Medulla oblongata (tissue), 1 donor: Measurements from ENCODE around the gene SLC22A23.
"Not testable (repeated sequence)": the region's sequence is repeated elsewhere in the genome, so short reads cannot be mapped to it uniquely, and the experiment has no call there.

ENCODE experiments used
- DNase-seq: peaks from one replicate; pipeline ENCODE4 v3.0.0-alpha.2; 2015; ENCODE audit errors: extremely low spot score

Gene SLC22A23

DNA sequence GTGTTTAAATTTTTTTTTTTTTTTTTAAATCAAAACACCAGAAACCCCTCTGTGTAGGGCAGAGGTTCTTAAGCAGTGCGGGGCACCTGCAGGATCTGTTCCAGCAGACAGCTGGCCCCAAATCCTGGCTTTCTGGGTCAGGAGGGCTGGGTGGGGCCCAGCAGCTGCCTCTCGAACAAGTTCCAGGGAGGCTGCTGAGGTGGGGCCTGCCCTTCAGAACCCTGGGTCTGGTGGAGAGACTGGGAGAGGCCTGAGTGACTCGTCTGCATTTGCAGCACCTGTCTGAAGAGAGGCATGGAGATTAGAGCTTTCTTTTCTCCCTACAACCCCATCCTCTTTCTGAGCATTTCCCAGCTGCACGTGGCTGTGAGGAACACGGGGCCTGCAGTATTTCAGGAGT is 189.7 kb downstream of the SLC22A23 start:
- no peak for DNase-seq

GRCh38 chr6:3266170-3266569 is 190.7 kb downstream of the SLC22A23 start:
- no peak for DNase-seq

DNA sequence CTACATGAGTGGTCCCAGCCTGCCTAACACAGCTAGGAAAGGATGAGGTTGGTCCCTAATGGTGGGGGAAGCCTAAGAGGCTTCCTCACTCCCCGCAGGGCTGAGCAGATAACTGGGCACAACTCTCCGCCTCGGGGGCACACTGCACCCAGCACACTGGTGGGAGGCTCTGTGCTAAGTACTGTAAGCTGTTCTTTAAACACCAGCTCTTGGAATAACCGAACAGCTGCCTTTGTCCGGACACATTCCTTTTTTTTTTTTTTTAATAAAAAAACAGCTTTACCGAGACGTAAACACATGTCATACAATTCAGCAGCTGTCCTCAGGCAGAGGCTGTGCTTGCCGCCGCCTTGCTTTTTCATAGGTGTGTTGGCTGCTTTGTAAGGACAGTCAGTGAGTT is 191.2 kb downstream of the SLC22A23 start:
- DNase-seq: no peak

DNA sequence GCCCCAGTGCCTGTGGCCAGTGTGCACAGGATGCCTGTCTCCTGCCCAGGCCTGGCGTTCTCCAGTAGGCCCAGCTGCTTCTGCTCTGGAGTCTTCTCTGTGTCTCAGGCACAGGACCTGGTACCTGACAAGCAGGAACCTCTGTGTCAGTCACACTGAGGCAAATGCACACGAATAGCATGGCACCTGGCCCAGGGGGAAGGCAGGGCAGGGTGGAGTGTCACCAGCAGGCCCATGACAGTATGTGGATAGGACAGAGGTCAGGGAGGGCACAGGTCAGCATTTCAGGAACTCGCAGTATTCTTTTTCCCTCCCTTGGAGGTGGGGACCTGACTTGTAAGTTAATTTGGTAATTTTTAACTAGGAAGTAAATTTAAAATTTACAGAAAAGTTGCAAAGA is 192.5 kb downstream of the SLC22A23 start:
- DNase-seq: no peak

DNA sequence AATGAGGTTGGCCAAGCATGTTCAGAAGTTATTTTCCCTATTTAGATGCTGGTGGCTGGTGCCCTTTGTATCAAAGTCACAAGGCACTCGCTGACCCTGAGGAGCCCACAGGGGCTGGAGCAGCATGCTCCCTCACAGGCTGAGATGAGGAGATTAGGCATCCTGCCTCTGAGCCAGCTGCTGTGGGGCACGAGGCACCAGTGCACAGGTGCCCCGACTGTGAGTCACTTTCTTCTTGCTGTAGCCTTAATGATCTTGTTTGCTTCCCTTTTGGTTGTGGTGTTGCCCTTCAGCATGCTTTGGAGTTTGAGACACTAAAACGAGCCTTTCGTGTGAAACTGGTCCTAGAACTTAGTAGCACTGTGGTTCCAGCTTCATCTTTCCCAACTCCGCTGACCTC is 193.8 kb downstream of the SLC22A23 start:
- DNase-seq: no peak

DNA sequence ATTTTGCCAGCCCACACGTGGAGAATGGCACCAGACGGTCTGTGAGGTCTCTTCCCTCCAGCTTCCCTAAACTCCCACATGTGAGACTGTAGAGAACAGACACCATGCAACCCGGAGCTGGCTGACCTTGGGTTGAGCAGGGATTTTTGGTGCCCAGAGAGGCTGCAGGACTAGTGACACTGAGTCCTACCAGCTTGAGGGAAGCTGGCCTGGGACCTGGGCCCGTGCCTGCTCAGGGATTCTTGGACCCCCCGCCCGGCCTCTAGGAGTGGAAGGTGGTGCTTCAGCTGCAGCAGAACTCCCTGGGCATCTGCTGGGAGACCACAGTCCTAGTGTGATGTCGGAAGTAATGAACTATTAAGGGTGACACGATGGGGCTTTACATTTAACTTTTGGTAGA is 194.9 kb downstream of the SLC22A23 start:
- DNase-seq: no peak

- no peak for DNase-seq
Measured at GRCh38 chr6:3261518-3261820, 195.4 kb downstream of the SLC22A23 start.

DNA sequence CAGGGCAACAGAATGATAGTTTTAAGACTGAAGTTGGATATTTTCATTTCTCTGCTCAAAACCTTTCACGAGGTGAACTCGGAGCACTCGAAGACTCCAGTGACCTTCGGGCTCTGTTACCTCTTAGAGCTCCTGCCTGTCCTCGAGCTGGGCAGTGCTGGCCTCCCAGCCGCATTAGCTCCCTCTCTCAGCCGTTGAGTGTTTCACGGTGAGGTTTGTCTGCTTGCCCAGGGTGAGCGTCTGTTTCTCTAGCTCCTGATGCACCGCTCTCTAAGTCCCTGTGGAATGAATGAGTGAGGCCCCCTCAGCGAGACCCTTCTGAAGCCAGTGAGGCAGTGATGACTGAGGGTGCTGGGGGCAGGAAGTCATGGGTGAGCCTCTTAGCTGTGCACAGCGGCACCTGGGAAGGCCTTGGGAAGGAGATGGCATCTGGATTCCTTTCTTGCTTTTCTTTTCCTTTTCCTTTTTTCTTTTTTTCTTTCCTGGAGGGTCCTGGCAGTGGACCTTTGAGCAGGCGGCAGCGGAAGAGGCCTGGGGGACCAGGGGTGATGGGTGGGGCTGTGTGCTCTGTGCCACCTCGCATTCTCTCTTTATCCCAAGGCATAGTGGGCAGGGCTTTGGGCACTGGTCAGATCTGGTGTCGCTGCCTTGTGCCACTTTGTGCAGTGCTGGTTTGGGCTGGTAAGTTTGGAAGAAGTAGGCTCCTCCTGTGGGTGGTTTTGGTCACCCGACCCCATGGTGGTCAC is 195.9 kb downstream of the SLC22A23 start:
- no peak for DNase-seq

DNA sequence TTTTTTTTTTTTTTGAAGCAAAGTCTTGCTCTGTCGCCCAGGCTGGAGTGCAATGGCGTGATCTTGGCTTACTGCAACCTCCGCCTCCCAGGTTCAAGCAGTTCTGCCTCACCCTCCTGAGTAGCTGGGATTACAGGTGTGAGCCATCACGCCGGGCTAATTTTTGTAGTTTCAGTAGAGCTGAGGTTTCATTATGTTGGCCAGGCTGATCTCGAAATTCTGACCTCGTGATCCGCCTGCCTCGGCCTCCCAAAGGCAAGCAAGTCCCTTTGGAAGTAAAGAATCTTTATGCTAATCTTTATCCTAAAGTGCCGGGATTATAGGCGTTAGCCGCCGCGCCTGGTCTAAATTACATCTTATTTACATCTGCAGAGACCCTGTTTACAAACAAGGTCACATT is 196.6 kb downstream of the SLC22A23 start:
- DNase-seq: no peak

DNA sequence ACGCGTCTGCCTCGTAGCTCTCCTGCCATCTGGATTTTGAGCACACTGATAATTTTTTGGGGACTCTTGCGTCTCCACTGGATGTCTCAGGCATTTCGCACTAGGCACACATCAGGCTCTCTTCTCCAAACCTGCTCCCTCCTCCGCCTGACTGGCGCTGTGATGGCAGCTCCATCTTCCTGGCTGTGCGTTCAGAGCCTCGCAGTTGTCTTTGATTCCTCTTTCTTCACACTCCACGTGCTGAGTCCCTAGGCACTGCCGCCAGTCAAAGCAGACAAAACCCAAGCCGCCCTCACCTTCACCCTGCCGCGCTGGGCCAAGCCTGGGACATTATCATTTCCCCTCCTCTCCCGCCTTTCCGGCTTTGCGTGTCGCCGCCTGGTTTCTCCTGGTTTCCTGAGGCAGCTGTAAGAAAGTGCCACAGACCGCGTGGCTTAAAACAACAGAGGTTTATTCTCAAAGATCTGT is 197.3 kb downstream of the SLC22A23 start:
- peak; percentile 46 for DNase-seq

DNA sequence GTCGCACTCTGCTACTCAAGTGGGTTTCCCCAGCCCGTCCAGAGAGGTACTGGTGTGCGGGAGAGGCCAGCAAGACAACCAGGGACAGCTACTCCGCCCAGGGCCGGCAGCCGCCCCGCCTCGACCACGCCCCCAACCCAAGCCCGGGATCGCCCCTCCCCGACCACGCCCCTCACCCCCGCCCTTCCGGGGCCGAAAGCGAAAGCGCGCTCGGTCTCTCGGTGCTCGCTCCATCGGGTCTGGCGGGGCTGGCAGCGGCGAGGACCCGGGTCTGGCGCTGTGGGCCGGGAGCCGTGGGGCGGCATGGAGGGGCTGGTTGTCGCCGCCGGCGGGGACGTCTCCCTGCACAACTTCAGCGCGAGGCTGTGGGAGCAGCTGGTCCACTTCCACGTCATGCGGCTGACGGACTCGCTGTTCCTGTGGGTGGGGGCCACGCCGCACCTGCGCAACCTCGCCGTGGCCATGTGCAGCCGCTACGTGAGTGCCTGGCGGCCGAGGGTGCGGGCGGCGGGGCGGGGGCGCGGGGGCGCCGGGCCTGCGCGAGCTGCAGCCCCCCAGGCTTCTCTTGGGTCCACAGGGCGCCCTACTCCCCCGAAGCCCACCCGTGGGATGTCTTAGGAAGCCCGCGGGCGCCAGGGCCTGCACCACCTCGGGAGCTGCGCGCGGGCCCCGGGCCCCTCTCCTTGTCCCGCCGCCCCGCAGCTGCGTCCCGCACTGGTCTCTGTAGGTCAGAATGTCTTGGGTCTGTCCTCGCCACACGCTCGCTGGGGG is 197.9 kb downstream of the SLC22A23 start, which contains the start of gene PSMG4:
TSS of gene PSMG4 (plus strand) at position 228 of the 771 bp plus-strand sequence. CDS start at position 304, 76 bp downstream.
- peak; percentile 92 for DNase-seq

GRCh38 chr6:3258201-3258600 is 198.6 kb downstream of the SLC22A23 start:
- DNase-seq: no peak

GRCh38 chr6:3253597-3253961 is 203.3 kb downstream of the SLC22A23 start:
- DNase-seq: no peak

- DNase-seq: no peak
Measured at GRCh38 chr6:3252861-3253596, 203.8 kb downstream of the SLC22A23 start.

- no peak for DNase-seq
Measured at GRCh38 chr6:3252369-3252768, 204.5 kb downstream of the SLC22A23 start.

GRCh38 chr6:3251462-3252314 is 205.2 kb downstream of the SLC22A23 start:
- DNase-seq: peak; percentile 91

GRCh38 chr6:3250231-3250675 is 206.6 kb downstream of the SLC22A23 start:
- DNase-seq: peak; percentile 69

DNA sequence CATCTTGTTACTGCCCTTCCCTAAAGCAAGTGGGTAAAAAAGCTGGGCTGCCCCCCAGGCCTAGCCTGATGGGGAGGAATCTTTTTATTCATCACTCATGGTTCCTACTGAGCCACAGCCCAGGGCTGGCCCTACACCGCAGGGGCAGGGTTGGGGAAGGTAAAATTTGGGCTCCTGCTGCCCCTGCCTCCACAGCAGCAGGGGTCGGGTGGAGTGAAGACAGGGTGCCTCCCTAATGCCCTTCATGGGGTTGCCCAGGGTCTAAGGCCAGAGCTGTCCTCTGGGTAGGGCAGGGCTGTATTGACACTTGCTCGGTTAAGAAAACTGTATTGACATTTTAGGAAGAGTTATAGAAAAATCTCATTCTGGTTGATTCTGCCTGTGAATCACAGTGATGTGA is 207.0 kb downstream of the SLC22A23 start:
- no peak for DNase-seq

GRCh38 chr6:3247255-3248146 is 209.3 kb downstream of the SLC22A23 start:
- DNase-seq: peak; percentile 97

GRCh38 chr6:3245216-3245615 is 211.6 kb downstream of the SLC22A23 start:
- no peak for DNase-seq

- not testable (repeated sequence) for DNase-seq
Measured at GRCh38 chr6:3244832-3245161, 212.1 kb downstream of the SLC22A23 start.
